ENCODE measurements around the gene GPRC5A. TPM values are rescaled to one million over a fixed set of nuclear protein-coding genes. Genes with fewer than 3 reads are reported as not detected.

The GPRC5A gene
- total and polyA plus RNA-seq, 2 of the 13 experiments (the other 11 are each of a cell fraction or from before 2014, with no cell fraction given): 0.27 to 3.0 TPM

- TF ChIP-seq ZBTB43 (CRISPR knock-in tag; conservative IDR thresholded peaks at IDR 0.05) (no peak), RAD21 (CRISPR knock-in tag; IDR thresholded peaks at IDR 0.05) (peak; percentile 92), TOPORS (CRISPR knock-in tag; IDR thresholded peaks at IDR 0.05) (no peak), HOMEZ (CRISPR knock-in tag; IDR thresholded peaks at IDR 0.05; ENCODE audit: low read depth) (0 out of 2 replicates have a peak, but pooled peaks have one; percentile 37), CCDC6 (CRISPR knock-in tag; IDR thresholded peaks at IDR 0.05) (0 out of 2 replicates have a peak, but pooled peaks have one; percentile 42), TCF7L2 (IDR thresholded peaks at IDR 0.05; ENCODE audit: low read depth, low read length) (no peak), HMG20A (CRISPR knock-in tag; IDR thresholded peaks at IDR 0.05; ENCODE audit: borderline replicate concordance) (no peak), HIVEP1 (CRISPR knock-in tag; IDR thresholded peaks at IDR 0.05) (no peak), KIAA2018 (CRISPR knock-in tag; IDR thresholded peaks at IDR 0.05; ENCODE audit: borderline replicate concordance) (no peak), KDM5A (IDR thresholded peaks at IDR 0.05; ENCODE audit: borderline replicate concordance, low read length) (no peak), LBX2 (CRISPR knock-in tag; IDR thresholded peaks at IDR 0.05; ENCODE audit: borderline replicate concordance) (no peak)
Measured at GRCh38 chr12:12916135-12916944, 25.0 kb downstream of the GPRC5A start (continued).
